ENCODE results near the gene GRIP2. TPM values are rescaled to one million over a fixed set of nuclear protein-coding genes. Genes with fewer than 3 reads are reported as not detected.

GRIP2 gene
- polyA plus RNA-seq, 3 donors: not detected

DNA sequence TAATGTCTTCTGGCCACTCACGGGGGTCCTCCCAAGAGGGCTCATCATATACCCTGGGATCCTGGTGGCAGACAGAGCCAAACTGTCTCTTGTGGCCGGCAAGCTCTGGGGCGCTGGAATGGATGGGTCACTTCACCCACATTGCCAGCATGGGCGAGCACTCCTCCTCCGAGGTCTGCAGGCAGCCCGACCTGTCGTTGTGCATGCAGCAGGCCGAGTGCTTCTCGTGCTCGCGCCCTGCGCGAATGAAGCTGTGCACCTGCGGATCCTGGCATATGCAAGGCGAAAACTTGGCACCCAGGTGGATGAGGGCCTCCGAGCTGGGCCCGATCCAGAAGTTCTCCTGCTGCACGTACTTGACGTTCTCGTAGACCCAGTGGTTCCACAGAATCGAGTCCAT lies 33.6 kb upstream of the GRIP2 start:
- Histone ChIP-seq H2AFZ (ENCODE audit: insufficient read depth, low read depth, low read length, poor library complexity, severe bottlenecking) (no peak overlapping the region), H3K4me3 (replicated peaks in 1 of 3; ENCODE audit: low read depth in 2 of 3, low read length in 3 of 3) (no peak overlapping the region), H3K9ac (ENCODE audit: insufficient read depth, low read length, poor library complexity, severe bottlenecking) (no peak overlapping the region), H4K20me1 (ENCODE audit: insufficient read depth, low read length) (no peaks in the 10 kb centered on the region), H3K9me3 (replicated peaks in 1 of 2; ENCODE audit: control insufficient read depth in 1 of 2, insufficient read depth in 1 of 2, low read length in 2 of 2) (no peaks in the 10 kb centered on the region), H3K36me3 (replicated peaks in 1 of 2; ENCODE audit: control insufficient read depth in 1 of 2, insufficient read depth in 2 of 2, low read length in 2 of 2) (no peaks in the 10 kb centered on the region), H3K27me3 (ENCODE audit: control insufficient read depth in 2 of 2, insufficient read depth in 2 of 2, low read length in 2 of 2) (no peaks in the 10 kb centered on the region), H3K27ac (ENCODE audit: low read depth in 1 of 2, low read length in 2 of 2) (no peak overlapping the region), H3K4me2 (replicated peaks; ENCODE audit: extremely low read depth, low read length, poor library complexity, severe bottlenecking) (no peak overlapping the region), H3K4me1 (ENCODE audit: control insufficient read depth in 1 of 2, insufficient read depth in 2 of 2, low read length in 2 of 2) (peaks cover 0 to 4% of the 10 kb centered on the region in 2 donors), H3K79me2 (ENCODE audit: insufficient read depth, low read length) (no peaks in the 10 kb centered on the region)
- no peaks in the 10 kb centered on the region for H3K36me3 Mint-ChIP-seq
- TF ChIP-seq, protein P1, sequence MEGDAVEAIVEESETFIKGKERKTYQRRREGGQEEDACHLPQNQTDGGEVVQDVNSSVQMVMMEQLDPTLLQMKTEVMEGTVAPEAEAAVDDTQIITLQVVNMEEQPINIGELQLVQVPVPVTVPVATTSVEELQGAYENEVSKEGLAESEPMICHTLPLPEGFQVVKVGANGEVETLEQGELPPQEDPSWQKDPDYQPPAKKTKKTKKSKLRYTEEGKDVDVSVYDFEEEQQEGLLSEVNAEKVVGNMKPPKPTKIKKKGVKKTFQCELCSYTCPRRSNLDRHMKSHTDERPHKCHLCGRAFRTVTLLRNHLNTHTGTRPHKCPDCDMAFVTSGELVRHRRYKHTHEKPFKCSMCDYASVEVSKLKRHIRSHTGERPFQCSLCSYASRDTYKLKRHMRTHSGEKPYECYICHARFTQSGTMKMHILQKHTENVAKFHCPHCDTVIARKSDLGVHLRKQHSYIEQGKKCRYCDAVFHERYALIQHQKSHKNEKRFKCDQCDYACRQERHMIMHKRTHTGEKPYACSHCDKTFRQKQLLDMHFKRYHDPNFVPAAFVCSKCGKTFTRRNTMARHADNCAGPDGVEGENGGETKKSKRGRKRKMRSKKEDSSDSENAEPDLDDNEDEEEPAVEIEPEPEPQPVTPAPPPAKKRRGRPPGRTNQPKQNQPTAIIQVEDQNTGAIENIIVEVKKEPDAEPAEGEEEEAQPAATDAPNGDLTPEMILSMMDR (IDR thresholded peaks at IDR 0.05): no peak
- intact Hi-C loops (cut with micrococcal nuclease): no loop called here
- no peak overlapping the region for H3K27ac Mint-ChIP-seq
- no peak for DNase-seq
- WGBS (ENCODE audit: insufficient coverage): 93% methylated on average over 21 of the region's 21 CpGs
- H3K9me3 Mint-ChIP-seq: no peaks in the 10 kb centered on the region
- peaks cover 3 to 5% (median 4%) of the 10 kb centered on the region in 3 donors for H3K27me3 Mint-ChIP-seq (ENCODE audit: low read depth in 3 of 3)
- no peak overlapping the region for H3K4me3 Mint-ChIP-seq
- peaks cover 9% of the 10 kb centered on the region for H3K4me1 Mint-ChIP-seq

DNA sequence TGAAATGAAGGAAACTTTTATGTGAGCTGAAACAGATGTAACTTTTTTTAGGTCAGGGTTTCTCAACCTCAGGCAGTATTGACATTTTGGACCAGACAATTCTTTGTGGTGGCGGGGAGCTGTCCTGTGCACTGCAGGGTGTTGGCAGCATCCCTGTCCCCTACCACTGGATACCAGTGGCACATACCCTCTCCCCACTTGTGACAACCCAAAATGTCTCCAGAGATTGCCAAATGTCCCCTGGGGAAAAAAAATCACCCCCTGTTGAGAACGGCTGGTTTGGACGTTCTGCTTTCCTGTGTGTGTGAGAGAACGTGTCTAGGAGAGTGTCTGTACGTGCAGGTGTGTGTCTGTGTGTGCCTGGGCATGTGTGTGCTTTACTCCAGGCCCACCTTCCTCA lies 30.7 kb upstream of the GRIP2 start:
- no peak overlapping the region for H2AFZ ChIP-seq (ENCODE audit: insufficient read depth, low read depth, low read length, poor library complexity, severe bottlenecking)
- H3K4me2 ChIP-seq (replicated peaks; ENCODE audit: extremely low read depth, low read length, poor library complexity, severe bottlenecking): no peak overlapping the region
- H3K9ac ChIP-seq (ENCODE audit: insufficient read depth, low read length, poor library complexity, severe bottlenecking): no peak overlapping the region
- intact Hi-C loops (cut with micrococcal nuclease): no loop called here
- H3K4me3 ChIP-seq (replicated peaks in 1 of 3; ENCODE audit: low read depth in 2 of 3, low read length in 3 of 3): no peak overlapping the region
- H3K9me3 ChIP-seq (replicated peaks in 1 of 2; ENCODE audit: control insufficient read depth in 1 of 2, insufficient read depth in 1 of 2, low read length in 2 of 2): no peaks in the 10 kb centered on the region
- peaks cover 0 to 4% of the 10 kb centered on the region in 2 donors for H3K4me1 ChIP-seq (ENCODE audit: control insufficient read depth in 1 of 2, insufficient read depth in 2 of 2, low read length in 2 of 2)
- no peaks in the 10 kb centered on the region for H3K9me3 Mint-ChIP-seq
- no CpG with 5 or more reads among the region's 5 CpGs for WGBS (ENCODE audit: insufficient coverage)
- H3K4me1 Mint-ChIP-seq: peaks cover 9% of the 10 kb centered on the region
- no peak overlapping the region for H3K27ac ChIP-seq (ENCODE audit: low read depth in 1 of 2, low read length in 2 of 2)
- TF ChIP-seq, protein P1 (IDR thresholded peaks at IDR 0.05): no peak
- DNase-seq: no peak
- no peak overlapping the region for H3K4me3 Mint-ChIP-seq
- no peaks in the 10 kb centered on the region for H3K27me3 ChIP-seq (ENCODE audit: control insufficient read depth in 2 of 2, insufficient read depth in 2 of 2, low read length in 2 of 2)
- H3K27ac Mint-ChIP-seq: no peak overlapping the region
- peaks cover 4 to 8% (median 6%) of the 10 kb centered on the region in 3 donors for H3K27me3 Mint-ChIP-seq (ENCODE audit: low read depth in 3 of 3)
- H3K36me3 Mint-ChIP-seq: no peaks in the 10 kb centered on the region
- no peaks in the 10 kb centered on the region for H4K20me1 ChIP-seq (ENCODE audit: insufficient read depth, low read length)
- no peaks in the 10 kb centered on the region for H3K36me3 ChIP-seq (replicated peaks in 1 of 2; ENCODE audit: control insufficient read depth in 1 of 2, insufficient read depth in 2 of 2, low read length in 2 of 2)
- H3K79me2 ChIP-seq (ENCODE audit: insufficient read depth, low read length): no peaks in the 10 kb centered on the region

All from CD14-positive monocyte (primary cell).